Nucleus accumbens (tissue), 56 donors: ENCODE measurements around the gene CAB39L.
"Not testable (repeated sequence)": the region's sequence is repeated elsewhere in the genome, so short reads cannot be mapped to it uniquely, and the experiment has no call there.

Source experiments
- DNase-seq, 56 donors: peaks; one replicate each; lab custom pipeline; 2025; lab: John Stamatoyannopoulos, UW

Gene CAB39L

GRCh38 chr13:49353908-49354307 is 90.0 kb downstream of the CAB39L start:
- DNase-seq: no peak

DNA sequence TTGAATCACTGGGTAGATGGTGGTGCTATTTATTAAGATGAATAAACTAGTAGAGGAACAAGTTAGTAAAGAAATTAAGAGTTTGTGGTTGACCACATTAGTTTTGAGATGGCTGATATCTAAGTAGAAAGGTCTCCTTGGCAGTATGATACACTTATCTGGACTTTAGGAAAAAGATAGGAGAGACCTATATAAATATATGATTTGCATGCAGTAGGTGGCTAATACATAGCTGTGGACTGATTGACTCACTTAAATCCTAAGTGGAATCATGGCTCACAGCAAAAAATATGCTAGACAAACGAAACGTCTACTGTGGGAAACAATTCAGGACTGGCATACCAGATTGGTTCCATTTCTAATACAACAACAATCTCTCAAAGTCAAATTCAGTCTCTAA is 92.0 kb downstream of the CAB39L start:
- no peak for DNase-seq

- no peak for DNase-seq
Observed at GRCh38 chr13:49348751-49349150, 95.1 kb downstream of the CAB39L start.

DNA sequence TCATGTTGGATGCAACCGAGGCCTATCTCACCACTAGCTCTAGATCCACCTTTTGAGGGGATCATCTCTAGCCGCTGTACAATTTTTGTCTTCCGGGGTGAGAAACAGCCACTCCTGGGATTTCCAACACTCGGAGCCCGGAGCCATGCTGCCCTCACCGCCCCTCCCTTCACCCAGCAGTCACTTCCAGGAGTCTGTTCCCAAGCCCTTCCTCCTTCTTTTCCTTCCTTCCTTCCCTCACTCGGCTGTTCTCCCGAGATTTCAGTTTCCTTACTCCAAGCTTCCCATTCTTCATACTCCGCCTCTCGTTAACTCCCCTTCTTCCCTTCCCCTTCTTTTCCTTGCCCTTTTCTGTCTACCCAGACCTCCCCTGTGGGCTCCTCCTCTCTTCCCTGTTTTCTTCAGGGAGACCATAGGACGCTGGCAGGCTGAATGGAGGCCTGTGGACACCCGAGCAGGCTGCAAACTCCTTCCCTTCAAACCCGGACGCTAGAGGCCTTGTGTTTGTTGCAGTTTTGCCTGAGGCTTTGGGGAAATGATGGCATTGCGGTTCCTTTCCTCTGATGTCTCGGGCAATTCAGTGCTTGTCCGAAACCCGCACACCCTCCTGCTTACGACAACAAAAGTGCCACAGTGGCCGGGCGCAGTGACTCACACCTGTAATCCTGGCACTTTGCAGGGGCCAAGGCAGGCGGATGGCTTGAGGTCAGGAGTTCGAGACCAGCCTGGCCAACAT is 96.0 kb downstream of the CAB39L start:
- no peak for DNase-seq

GRCh38 chr13:49346460-49346859 is 97.4 kb downstream of the CAB39L start:
- no peak for DNase-seq

DNA sequence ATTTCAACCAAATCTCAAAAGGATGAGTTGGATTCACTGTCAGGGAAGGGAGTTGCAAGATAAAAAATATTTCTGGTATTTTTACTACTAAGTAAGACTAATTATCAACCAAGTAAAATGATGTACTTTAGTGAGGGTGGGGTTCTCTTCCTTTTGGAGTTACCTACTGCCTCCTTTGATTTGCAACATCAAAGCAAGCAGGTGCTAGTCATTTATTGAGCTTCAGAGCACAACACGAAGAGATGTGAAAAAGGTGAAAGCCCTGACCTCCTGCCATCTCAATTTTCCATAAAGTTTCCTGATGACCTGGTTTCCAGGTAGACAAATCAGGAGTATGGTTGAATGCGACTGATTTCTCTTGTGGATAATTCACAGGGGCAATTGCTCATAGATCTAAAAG is 100.1 kb downstream of the CAB39L start:
- no peak for DNase-seq

DNA sequence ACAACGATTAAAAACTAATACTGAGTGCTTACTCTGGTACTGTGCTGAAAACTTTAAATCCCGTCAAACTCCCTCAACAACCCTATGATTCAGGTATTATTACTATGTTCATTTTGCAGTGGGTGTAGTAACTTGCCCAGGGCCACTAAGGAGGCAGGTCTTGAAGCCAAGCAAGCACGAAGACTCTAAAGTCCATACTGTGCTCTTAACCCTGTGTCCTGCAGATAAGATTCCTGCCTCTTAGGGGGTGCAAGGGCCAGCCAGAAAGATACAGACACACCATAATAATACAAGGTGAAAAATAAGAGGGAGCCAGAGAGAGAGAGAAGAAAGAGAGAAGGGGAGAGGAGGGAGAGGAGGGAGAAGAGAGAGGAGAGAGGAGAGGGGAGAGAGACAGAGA is 100.6 kb downstream of the CAB39L start:
- no peak for DNase-seq

GRCh38 chr13:49342454-49342853 is 101.4 kb downstream of the CAB39L start:
- no peak for DNase-seq

- DNase-seq: no peak
Observed at GRCh38 chr13:49341941-49342340, 101.9 kb downstream of the CAB39L start.

DNA sequence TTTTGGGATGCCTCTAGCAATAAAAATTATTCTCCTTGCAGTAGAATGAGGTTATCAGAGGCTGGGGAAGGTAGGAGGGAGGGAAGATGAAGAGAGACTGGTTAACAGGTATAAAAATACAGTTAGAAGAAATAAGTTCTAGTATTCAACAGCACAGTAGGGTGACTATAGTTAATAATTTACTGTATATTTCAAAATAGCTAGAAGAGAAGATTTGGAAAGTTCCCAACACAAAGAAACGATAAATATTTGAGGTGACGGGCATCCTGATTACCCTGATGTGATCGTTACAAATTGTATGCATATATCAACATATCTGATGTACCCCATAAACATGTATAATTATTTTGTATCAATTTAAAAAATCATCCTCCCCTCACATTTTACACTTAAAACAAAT is 102.3 kb downstream of the CAB39L start:
- DNase-seq: no peak

- no peak for DNase-seq
Observed at GRCh38 chr13:49340161-49340560, 103.7 kb downstream of the CAB39L start.

- no peak for DNase-seq
Observed at GRCh38 chr13:49336655-49337054, 107.2 kb downstream of the CAB39L start.

DNA sequence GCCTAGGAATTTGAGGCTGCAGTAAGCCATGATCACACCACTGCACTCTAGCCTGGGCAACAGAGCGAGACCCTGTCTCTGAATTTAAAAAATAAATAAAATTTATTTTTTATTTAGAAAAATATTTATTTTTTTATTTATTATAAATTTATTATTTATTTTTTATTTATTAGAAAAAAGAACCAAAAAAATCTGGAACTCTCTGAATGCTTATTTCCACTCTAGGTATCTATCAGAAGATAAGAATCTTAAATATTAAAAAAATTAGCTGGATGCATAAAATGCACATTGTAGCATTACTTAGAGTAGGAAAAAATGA is 113.4 kb downstream of the CAB39L start:
- no peak for DNase-seq

DNA sequence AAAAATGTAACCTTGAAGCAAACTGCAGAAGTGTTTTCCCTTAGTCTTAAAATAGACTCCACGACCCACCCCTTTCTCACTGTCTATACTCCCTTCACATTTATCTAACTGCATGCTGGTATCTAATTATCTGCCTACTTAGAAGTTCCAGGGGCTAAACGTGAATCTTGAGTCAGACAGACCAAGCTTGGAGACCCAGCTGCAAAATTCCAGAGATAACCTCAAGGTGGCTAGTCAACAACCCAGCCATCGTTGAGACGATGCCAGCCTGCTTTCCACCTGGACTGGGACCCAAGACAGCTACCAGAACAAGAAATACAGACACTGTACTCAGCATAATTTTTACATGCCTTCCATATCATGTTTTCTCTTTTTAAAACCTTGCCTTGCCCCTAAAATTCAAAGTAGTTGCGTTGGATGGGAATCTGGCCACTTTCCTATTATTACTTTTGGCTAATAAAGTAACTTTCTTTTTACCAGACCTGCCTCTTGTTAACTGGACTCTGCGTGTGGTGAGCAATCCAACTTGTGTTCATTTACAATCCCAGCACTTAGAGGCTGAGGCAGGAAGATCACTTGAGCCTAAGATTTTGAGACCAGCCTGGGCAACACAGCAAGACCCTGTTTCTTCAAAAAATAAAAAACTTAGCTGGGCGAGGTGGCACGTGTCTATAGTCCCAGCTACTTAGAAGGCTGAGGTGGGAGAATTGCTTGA is 113.9 kb downstream of the CAB39L start:
- no peak for DNase-seq

GRCh38 chr13:49327145-49327544 is 116.7 kb downstream of the CAB39L start:
- not testable (repeated sequence) for DNase-seq

GRCh38 chr13:49326222-49326917 is 117.5 kb downstream of the CAB39L start:
- DNase-seq: no peak

DNA sequence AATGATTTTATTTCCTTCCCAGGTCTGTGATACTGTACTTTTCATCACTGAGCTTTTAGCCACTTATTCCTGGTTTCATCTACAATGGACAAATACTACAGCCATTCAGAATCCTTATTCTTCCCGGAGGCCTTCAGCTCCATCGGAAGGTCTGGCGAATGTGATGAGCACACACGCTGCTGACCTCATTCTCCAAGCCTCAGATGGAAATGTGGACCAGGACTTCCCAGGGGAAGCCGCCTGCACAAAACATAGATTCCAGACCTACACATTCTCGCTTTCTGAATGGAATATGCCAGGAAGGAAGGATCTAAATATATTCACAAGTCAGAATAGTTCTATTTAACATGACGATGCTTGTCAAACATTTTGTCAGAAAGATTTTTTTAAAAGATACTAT is 120.5 kb downstream of the CAB39L start:
- no peak for DNase-seq

DNA sequence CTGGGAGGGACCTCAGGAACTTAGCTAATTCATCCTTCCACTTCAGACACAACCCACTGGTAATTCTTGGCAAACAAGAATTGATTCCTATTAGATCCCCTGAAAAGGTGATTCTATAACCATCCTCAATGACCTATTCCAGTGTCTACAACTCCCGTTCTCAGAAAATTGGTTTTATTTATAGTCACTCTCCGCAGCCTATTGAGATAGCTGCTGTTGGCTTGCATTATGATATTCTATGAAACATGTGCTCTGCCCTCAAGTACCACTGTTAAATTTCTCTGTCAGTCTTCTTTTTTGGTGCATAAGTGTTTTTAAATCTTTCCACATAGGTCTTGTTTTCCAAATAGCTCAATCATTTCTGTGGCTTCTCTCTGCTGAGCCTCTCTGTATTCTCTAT is 121.2 kb downstream of the CAB39L start:
- DNase-seq: no peak

DNA sequence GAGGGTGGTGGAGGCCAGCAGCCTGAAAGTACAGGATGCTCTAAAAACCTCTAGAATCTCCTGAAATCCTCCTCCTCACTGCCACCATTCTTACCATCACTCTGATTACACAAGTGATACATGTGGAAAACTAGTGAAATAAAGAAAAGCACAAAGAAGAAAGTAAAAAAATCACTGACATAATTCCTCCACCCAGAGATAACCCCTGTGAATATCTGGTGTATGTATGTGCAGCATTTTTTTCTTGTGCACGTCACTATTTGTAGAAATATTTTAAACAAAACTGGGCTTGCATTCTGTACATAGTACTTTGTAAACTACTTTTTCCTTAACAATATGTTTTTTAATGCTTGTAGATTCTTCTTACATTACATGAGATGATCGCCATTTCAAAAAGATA is 122.9 kb downstream of the CAB39L start:
- no peak for DNase-seq

- no peak for DNase-seq
Observed at GRCh38 chr13:49319951-49320350, 123.9 kb downstream of the CAB39L start.

DNA sequence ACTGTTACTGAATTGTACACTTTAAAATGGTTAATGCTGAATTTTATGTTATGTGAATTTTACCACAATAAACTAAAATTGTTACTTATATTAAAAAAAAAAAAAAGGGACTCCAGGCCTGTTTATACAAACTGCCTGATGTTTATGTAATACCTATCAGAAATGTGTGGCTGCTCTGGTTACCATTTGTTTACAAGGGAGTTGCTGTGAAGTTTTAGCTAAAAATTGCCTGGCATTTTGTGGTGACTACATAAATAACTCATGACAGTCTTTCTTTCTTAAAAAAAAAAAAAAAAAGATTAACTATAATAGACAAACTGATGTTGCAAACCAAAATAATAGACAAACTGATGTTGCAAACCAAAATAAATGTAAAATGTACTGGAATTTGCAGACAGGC is 124.3 kb downstream of the CAB39L start:
- DNase-seq: no peak
